ENCODE measurements around the gene SLC35A5. TPM values are rescaled to one million over a fixed set of nuclear protein-coding genes. Genes with fewer than 3 reads are reported as not detected.
"Not testable (repeated sequence)": the region's sequence is repeated elsewhere in the genome, so short reads cannot be mapped to it uniquely, and the experiment has no call there.

Gene SLC35A5
- total RNA-seq: 18.2 TPM

- peak; percentile 87 for ATAC-seq
- DNase-seq (ENCODE audit: low spot score): peak; percentile 99
Measured at GRCh38 chr3:112561734-112562529, at the start of gene SLC35A5, which contains the start of gene ATG3. TSS of gene SLC35A5 (plus strand) at chr3:112562045. CDS start at chr3:112563404, 1,359 bp downstream. TSS of gene ATG3 (minus strand) at chr3:112561962. CDS start at chr3:112561528, 434 bp downstream.

- no peak for ATAC-seq
- no peak for DNase-seq (ENCODE audit: low spot score)
Measured at GRCh38 chr3:112512320-112512719, 49.5 kb upstream of the SLC35A5 start.

DNA sequence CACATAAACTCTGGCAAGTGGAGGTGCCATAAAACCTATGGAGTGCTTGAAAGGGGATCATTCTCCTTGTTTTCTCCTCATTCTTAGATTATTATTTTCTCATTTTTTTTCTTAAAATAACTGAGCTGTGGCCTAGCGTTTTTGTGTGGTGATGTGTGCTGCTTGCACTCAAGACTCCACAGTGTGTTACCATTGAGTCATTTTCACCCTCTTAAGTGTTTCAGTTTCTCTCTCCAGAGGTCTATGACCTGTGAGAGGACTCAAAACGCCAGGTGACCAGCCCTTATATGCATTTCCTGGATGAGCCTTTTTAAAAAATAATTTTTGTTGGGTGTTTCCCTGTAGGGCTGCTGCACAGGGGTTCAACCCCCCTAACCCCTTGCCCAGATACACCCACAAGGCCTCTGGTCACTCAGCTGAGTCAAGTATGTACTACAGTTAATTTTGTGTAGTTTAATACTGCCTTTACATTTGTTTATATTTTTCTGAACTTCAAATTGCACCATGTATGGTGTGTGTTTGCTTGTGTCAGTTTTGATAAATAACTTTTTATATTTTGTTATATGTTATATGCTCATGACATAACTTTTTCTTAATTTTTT lies 47.2 kb upstream of the SLC35A5 start:
- DNase-seq (ENCODE audit: low spot score) (no peak), ATAC-seq (no peak)

GRCh38 chr3:112518970-112519369 lies 42.9 kb upstream of the SLC35A5 start:
- not testable (repeated sequence) for ATAC-seq; DNase-seq (ENCODE audit: low spot score)

GRCh38 chr3:112519424-112520001 lies 42.3 kb upstream of the SLC35A5 start:
- ATAC-seq (peak; percentile 83), DNase-seq (ENCODE audit: low spot score) (no peak)

DNA sequence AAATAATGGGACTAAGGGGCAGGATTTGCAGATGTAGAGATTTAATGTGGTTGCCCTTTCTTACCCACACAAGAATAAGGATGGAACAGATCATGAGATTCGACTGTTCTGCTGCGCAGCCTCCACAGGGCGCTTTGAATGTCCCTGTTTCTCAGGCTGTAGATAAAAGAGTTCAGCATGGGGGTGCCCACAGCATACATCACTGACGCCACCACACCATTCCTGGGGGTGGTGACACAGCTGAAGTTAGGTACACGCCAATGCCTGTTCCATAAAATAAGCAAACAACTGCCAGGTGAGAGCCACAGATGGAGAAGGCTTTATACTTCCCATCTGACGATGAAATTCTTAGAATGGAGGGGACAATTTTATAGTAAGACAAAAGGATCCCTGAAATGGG lies 37.7 kb upstream of the SLC35A5 start:
- ATAC-seq; DNase-seq (ENCODE audit: low spot score): not testable (repeated sequence)

GRCh38 chr3:112530573-112530972 lies 31.3 kb upstream of the SLC35A5 start:
- ATAC-seq (no peak), DNase-seq (ENCODE audit: low spot score) (no peak)

DNA sequence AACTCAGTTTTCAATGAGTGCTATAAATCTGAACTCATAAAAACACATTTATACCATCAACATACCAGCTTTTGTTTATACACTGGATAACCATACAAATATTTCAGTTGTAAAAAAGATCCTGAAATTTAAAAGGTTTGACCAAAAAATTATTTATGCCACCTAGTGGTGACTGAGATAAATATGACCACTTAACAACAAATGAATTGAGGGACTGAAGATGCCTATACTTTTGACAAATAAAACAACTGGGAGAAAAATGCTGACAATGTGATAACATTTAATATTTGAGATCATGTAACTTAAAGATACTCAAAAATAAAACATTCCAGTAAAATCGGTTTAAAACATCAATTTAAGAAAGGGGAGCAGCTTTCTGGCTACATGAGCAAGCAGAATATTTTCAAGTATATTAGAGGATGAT lies 30.5 kb upstream of the SLC35A5 start:
- no peak for ATAC-seq

DNA sequence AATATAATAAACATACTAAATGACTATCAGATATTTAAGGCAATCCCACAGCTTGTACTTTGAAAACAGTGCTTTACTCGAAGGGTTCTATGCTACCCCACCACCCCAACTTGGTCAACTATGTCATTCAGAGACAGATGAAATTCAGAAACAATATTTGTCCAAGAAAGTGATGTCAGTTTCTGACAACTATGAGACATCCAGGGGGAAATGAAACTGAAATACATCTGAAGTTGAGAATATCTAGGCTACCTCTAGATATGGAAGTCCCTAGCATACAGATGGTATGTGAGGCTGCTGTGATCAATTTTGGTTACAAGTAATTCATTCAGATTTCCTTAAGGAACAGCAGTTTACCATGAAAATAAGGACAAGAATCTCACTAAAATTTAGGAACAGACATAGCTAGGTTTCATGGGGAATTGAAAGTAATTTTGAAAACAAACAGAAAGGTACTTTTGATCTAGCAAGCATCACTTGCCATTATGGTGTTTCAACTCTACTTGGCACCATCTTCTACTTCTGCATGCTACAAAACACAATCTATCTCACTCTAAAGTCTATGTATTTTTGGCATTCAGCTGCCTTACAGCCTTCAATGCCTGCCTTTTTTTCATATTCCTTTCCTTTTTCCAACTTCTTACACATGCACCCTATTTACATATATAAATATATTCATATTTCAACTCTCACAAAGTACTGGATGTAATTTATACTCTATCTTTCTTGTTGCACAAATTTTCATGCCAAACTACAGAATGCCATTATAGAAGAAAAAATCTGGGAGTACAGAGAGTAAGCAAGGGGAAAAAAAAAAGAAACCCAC lies 21.8 kb upstream of the SLC35A5 start:
- ATAC-seq: no peak

More for the DNA sequence above, 30.5 kb upstream of the SLC35A5 start:
- DNase-seq (ENCODE audit: low spot score): no peak

GRCh38 chr3:112546216-112546759 lies 15.6 kb upstream of the SLC35A5 start:
- ATAC-seq (no peak), DNase-seq (ENCODE audit: low spot score) (no peak)

More for the DNA sequence above, 21.8 kb upstream of the SLC35A5 start:
- no peak for DNase-seq (ENCODE audit: low spot score)

DNA sequence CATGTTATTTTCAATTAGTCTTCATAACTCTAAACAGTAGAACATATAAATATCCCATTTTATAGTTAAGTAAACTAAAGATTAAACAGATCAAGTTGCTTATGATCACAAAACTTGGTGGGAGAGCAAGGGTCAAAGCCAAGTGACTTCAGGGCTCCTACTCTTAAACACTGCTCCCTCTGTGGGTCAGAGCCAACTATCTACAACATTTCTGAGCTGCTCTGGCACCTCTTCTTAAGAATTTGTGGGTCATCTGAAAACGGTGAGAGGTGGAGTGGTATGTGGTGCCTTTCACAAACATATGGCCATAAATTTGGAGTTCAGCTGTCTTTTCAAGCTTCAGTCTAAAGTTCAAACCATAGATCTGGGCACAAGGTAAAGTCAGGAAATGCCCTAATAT lies 11.0 kb upstream of the SLC35A5 start:
- DNase-seq (ENCODE audit: low spot score): no peak
- no peak for ATAC-seq

DNA sequence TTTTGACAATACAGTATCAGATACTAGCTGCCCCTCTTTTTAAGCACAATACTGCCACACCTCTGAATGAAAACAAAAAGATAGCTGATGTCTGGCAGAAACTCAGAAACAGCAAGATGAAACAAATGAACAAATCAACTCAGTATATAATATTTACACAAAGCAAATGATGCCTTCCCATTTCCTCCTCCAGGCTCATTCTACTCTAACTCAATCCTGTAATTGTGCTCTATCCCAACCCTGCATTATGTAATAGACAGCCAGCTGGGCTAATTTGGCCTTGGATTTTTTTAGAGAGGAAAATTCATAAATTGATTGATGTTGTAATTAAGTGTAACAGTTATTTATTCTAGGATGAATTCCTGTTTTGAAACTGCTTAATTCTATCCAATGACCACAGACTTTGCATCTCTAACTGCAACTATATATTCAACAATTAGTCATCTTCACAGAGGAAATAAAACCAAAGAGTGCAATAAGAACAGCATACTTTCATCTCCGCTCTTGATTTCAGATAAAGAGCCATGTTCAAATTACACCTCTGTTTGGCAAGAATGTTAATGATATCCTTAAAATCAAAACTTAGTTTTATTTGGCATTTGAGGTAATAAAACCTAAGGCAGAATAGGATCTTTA lies 6.2 kb upstream of the SLC35A5 start:
- ATAC-seq (no peak), DNase-seq (ENCODE audit: low spot score) (no peak)

GRCh38 chr3:112557976-112558375 lies 3.9 kb upstream of the SLC35A5 start:
- ATAC-seq (no peak), DNase-seq (ENCODE audit: low spot score) (no peak)

GRCh38 chr3:112560307-112560706 lies 1.5 kb upstream of the SLC35A5 start:
- ATAC-seq (no peak), DNase-seq (ENCODE audit: low spot score) (no peak)

DNA sequence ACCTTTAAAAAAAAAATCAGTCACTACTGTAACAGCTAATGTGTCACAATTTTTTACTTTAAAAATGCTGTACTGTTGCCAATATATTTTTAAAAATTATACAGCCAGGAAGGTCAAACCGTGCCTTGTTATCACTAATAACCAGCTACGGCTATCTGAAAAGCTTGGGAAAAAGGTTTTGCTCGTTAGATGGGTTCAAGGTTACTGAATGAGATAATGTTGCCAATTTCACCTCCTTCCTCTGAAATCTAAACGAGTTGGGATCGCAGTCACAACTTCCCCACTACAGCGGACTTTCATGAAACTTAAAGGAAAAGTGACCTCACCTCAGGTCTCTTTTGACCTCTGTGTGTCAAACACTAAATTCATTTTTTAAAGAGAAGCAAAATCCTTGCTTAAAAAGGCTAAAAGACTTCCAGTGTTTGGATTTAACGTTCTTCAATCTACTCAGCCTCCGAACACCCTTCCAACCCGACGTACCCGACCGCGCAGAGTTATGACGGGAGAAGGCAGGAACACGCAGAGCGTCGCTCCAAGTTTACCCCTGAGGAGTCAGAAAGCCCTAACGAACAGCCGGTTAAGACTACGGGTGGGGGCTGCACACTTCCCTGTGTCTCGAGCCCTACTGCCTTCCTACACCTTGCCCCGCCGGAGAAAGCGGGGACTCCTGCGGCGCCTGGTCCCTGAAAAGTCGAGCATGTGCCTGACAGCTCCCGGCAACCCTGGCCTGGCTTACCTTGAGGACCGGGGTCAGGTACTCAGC lies 943 bp upstream of the SLC35A5 start:
- DNase-seq (ENCODE audit: low spot score) (peak; percentile 70), ATAC-seq (peak; percentile 41)

- no peak for DNase-seq (ENCODE audit: low spot score)
- ATAC-seq: peak; percentile 74
Measured at GRCh38 chr3:112561484-112561733, 436 bp upstream of the SLC35A5 start.

DNA sequence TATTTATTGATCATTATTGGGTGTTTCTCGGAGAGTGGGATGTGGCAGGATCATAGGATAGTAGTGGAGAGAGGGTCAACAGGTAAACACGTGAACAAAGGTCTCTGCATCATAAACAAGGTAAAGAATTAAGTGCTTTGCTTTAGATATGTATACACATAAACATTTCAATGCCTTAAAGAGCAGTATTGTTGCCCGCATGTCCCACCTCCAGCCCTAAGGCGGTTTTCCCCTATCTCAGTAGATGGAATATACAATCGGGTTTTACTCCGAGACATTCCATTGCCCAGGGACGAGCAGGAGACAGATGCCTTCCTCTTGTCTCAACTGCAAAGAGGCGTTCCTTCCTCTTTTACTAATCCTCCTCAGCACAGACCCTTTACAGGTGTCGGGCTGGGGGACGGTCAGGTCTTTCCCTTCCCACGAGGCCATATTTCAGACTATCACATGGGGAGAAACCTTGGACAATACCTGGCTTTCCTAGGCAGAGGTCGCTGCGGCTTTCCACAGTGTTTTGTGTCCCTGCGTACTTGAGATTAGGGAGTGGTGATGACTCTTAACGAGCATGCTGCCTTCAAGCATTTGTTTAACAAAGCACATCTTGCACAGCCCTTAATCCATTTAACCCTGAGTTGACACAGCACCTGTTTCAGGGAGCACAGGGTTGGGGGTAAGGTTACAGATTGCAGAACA lies 2.5 kb downstream of the SLC35A5 start:
- not testable (repeated sequence) for DNase-seq (ENCODE audit: low spot score); ATAC-seq

DNA sequence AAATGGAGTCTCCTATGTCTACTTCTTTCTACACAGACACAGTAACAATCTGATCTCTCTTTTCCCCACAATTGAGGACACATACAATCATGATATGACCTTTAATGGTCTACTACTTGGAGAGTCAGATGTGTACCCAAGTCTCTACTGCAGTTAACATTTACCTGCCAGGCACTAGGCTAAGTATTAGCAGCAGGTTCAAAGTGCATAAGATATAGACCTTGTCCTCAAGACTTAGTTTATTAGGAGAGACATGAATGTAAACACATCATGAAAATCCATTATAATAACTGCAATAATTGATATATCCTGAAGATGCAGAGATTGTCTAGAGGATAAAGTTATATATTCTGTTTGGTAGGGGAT lies 3.1 kb downstream of the SLC35A5 start:
- no peak for ATAC-seq
- no peak for DNase-seq (ENCODE audit: low spot score)

DNA sequence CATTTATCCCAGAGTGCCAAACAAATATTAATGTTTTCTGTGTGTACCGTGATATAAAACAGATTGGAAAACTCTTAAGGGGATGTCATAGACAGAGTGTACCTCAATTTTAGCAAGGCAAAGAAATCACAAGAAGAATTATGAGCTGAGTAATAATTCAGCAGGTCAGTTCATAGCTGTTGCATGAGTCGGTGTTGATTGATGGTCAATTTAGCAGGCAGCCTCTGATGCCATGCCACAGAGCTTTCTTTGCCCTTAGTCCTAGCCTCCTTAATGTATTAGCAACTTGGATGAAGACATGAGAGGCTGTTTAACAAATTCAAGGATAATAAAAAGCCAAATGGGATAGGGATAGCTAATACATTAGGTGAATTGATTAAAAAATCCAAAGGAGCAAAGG lies 6.8 kb downstream of the SLC35A5 start:
- DNase-seq (ENCODE audit: low spot score): no peak
- no peak for ATAC-seq

Measured in left lobe of liver (tissue), 2 donors.